ENCODE data around the gene LEF1.

GRCh38 chr4:108146819-108147218 is 21.9 kb downstream of the LEF1 start:
- TF ChIP-seq CTCF (IDR thresholded peaks at IDR 0.05; ENCODE audit: insufficient read depth, low read depth, low read length) (no peak), EZH2 (IDR thresholded peaks at IDR 0.05; ENCODE audit: insufficient read depth, low read length) (no peak)
